ENCODE measurements around the gene UCP3. TPM values are rescaled to one million over a fixed set of nuclear protein-coding genes. Genes with fewer than 3 reads are reported as not detected.

UCP3 gene
- total RNA-seq, 1 experiment from 2014 or later = 1.2 TPM

DNA sequence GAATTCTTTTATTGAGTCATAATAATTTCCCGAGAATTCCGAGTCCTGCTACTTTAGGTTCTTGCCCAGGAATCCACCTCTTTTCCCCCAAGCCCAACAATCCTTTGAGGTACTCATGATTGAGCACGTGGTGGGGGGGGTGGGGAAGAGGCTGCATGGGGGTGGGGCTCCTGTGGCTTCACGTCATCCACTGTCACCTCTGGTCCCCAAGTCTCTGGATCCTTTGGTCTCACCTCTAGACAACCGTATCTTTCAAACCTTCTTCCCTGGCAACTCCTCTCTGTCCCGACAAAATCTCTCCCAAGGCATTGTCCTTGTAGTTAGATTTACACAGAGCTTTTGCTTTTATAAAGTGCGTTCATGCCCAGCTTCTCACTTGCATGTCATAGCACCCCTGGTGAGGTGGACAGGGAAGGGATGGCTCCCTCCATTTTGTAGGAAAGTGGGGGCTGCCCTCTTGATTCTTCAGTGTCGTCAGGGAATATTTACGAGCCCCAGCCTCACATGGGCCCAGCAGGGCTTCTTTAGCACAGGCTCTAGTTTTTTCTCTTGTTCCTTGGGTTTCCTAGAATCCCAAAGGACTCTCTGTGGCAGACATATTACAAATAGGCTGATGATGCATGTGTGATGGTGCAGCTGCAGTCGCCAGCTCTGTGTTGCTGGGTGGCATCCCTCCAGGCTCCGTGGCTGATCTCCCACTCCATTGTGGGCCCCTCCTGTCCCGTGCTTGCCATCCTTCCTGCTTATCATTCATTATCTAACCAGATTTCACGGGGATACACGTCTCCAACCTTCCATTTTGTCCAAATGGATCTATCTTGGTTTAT, 8.4 kb downstream of the UCP3 start:
- no peaks in the 10 kb centered on the region for H3K9me2 ChIP-seq (replicated peaks; ENCODE audit: low read length)
- no peaks in the 10 kb centered on the region for H4K20me1 ChIP-seq (ENCODE audit: low read length)
- intact Hi-C loops (cut with micrococcal nuclease) = no loop called here
- H3K27me3 ChIP-seq (ENCODE audit: low read length) = no peaks in the 10 kb centered on the region
- no TSS peak for BruUV-seq (replicated peaks)
- ATAC-seq (no peak), DNase-seq (no peak)
- no peaks in the 10 kb centered on the region for H3K9me3 ChIP-seq (ENCODE audit: low read length)
- no peak overlapping the region for H2AFZ ChIP-seq (ENCODE audit: low read length)
- H3K4me2 ChIP-seq (ENCODE audit: low read length) = no peak overlapping the region
- peaks cover 4% of the 10 kb centered on the region for H3F3A ChIP-seq (ENCODE audit: low read length, unreplicated experiment)
- no peak overlapping the region for H3K9ac ChIP-seq (ENCODE audit: low read length)
- ChIA-PET CTCF (no interaction called here), POLR2A (ENCODE audit: unreplicated experiment) (no interaction called here)
- no peaks in the 10 kb centered on the region for H3K79me2 ChIP-seq (ENCODE audit: low read length)
- no peak for TF ChIP-seq EZH2phosphoT487 (IDR thresholded peaks at IDR 0.05; ENCODE audit: borderline replicate concordance, low read length)
- TF ChIP-seq, protein P1, sequence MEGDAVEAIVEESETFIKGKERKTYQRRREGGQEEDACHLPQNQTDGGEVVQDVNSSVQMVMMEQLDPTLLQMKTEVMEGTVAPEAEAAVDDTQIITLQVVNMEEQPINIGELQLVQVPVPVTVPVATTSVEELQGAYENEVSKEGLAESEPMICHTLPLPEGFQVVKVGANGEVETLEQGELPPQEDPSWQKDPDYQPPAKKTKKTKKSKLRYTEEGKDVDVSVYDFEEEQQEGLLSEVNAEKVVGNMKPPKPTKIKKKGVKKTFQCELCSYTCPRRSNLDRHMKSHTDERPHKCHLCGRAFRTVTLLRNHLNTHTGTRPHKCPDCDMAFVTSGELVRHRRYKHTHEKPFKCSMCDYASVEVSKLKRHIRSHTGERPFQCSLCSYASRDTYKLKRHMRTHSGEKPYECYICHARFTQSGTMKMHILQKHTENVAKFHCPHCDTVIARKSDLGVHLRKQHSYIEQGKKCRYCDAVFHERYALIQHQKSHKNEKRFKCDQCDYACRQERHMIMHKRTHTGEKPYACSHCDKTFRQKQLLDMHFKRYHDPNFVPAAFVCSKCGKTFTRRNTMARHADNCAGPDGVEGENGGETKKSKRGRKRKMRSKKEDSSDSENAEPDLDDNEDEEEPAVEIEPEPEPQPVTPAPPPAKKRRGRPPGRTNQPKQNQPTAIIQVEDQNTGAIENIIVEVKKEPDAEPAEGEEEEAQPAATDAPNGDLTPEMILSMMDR (conservative IDR thresholded peaks at IDR 0.05; ENCODE audit: low read depth, low read length) = no peak
- TF ChIP-seq EZH2 (IDR thresholded peaks at IDR 0.05; ENCODE audit: low read length, unreplicated experiment) = no peak
- no peak overlapping the region for H3K27ac ChIP-seq (ENCODE audit: low read length)
- H3K36me3 ChIP-seq (ENCODE audit: low read depth, low read length) = no peaks in the 10 kb centered on the region
- H3K4me1 ChIP-seq (ENCODE audit: insufficient read depth, low read length) = peaks cover 14% of the 10 kb centered on the region
- no peak overlapping the region for H3K4me3 ChIP-seq (ENCODE audit: low read length)

DNA sequence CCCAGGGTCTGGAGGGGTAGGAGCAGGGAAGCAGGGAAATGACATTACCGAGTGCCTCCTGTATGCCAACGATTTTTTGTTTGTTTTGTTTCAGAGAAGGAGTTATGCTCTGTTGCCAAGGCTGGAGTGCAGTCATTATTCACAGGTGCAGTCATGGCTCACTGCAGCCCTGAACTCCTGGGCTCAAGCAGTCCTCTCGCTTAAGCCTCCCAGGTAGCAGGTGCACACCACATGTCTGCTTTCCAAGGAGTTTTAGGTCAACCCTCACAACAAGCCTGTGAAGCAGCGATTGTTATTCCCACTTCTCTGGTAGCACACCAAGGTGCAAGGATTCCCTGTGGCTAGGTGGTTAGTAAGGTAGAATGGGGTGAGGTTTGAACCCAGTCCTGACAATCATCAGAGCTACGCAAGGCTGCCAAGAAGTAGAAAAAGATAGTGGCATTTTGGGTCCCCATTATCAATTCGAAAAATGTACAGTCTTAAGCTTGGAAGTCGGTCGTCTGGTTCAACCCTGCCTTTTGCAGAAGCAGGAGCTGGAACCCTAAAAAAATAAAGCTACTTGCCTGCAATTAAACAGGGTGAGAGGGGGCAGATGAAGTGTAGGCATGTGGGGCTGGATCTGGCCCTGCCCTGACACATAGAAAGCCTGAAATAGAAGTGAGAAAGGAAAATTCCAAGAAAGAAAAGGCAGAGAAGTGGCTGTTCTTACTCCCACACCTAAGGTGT, 9.1 kb downstream of the UCP3 start:
- Histone ChIP-seq H3K4me1 (ENCODE audit: insufficient read depth, low read length) (peaks cover 14% of the 10 kb centered on the region), H3K4me3 (ENCODE audit: low read length) (no peak overlapping the region), H3K9me3 (ENCODE audit: low read length) (no peaks in the 10 kb centered on the region), H2AFZ (ENCODE audit: low read length) (no peak overlapping the region), H4K20me1 (ENCODE audit: low read length) (no peaks in the 10 kb centered on the region), H3F3A (ENCODE audit: low read length, unreplicated experiment) (peaks cover 4% of the 10 kb centered on the region), H3K36me3 (ENCODE audit: low read depth, low read length) (no peaks in the 10 kb centered on the region), H3K9me2 (replicated peaks; ENCODE audit: low read length) (no peaks in the 10 kb centered on the region), H3K4me2 (ENCODE audit: low read length) (no peak overlapping the region), H3K9ac (ENCODE audit: low read length) (no peak overlapping the region), H3K27me3 (ENCODE audit: low read length) (no peaks in the 10 kb centered on the region), H3K27ac (ENCODE audit: low read length) (no peak overlapping the region), H3K79me2 (ENCODE audit: low read length) (no peaks in the 10 kb centered on the region)
- intact Hi-C loops (cut with micrococcal nuclease) = no loop called here
- ChIA-PET POLR2A (ENCODE audit: unreplicated experiment) (no interaction called here), CTCF (no interaction called here)
- no TSS peak for BruUV-seq (replicated peaks)
- DNase-seq (no peak), ATAC-seq (no peak)
- TF ChIP-seq EZH2 (IDR thresholded peaks at IDR 0.05; ENCODE audit: low read length, unreplicated experiment) = no peak

DNA sequence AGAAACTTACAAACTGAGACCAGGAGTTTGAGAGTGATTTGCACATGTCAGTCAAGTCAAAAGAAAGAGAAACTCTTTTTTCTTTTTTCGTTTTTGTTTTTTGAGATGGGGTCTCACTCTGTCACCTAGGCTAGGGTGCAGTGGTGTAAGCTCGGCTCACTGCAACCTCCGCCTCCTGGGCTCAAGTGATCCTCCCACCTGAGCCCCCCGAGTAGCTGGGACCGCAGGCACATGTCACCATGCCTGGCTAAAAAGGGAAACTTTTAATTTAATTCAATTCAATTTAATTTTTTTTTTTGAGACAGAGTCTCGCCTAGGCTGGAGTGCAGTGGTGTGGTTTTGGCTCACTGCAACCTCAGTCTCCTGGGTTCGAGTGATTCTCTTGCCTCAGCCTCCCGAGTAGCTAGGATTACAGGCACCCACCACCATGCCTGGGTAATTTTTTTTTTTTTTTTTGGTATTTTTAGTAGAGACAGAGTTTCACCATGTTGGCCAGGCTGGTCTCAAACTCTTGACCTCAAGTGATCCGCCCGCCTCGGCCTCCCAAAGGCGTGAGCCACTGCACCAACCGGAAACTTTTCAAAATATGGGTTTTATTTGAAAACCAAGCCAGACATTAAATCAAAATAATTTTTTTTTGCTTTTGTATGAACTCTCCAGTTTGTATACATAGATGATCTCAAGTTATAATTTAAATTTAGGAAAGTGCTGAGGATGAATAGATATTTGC, 9.9 kb downstream of the UCP3 start:
- peaks cover 4% of the 10 kb centered on the region for H3F3A ChIP-seq (ENCODE audit: low read length, unreplicated experiment)
- DNase-seq = no peak
- H3K27me3 ChIP-seq (ENCODE audit: low read length) = no peaks in the 10 kb centered on the region
- no peaks in the 10 kb centered on the region for H4K20me1 ChIP-seq (ENCODE audit: low read length)
- H3K9ac ChIP-seq (ENCODE audit: low read length) = no peak overlapping the region
- H3K9me2 ChIP-seq (replicated peaks; ENCODE audit: low read length) = no peaks in the 10 kb centered on the region
- no peak overlapping the region for H3K4me2 ChIP-seq (ENCODE audit: low read length)
- no TSS peak for BruUV-seq (replicated peaks)
- ChIA-PET POLR2A (ENCODE audit: unreplicated experiment) (no interaction called here), CTCF (no interaction called here)
- no peak overlapping the region for H2AFZ ChIP-seq (ENCODE audit: low read length)
- intact Hi-C loops (cut with micrococcal nuclease) = no loop called here
- no peak for ATAC-seq
- no peaks in the 10 kb centered on the region for H3K79me2 ChIP-seq (ENCODE audit: low read length)
- H3K4me1 ChIP-seq (ENCODE audit: insufficient read depth, low read length) = peaks cover 14% of the 10 kb centered on the region
- no peak overlapping the region for H3K27ac ChIP-seq (ENCODE audit: low read length)
- TF ChIP-seq EZH2 (IDR thresholded peaks at IDR 0.05; ENCODE audit: low read length, unreplicated experiment) = no peak
- TF ChIP-seq, protein P1 (conservative IDR thresholded peaks at IDR 0.05; ENCODE audit: low read depth, low read length) = no peak
- TF ChIP-seq EZH2phosphoT487 (IDR thresholded peaks at IDR 0.05; ENCODE audit: borderline replicate concordance, low read length) = no peak
- no peaks in the 10 kb centered on the region for H3K36me3 ChIP-seq (ENCODE audit: low read depth, low read length)
- no peak overlapping the region for H3K4me3 ChIP-seq (ENCODE audit: low read length)
- no peaks in the 10 kb centered on the region for H3K9me3 ChIP-seq (ENCODE audit: low read length)

All from PC-3 (cell line).